Activated CD4-positive, alpha-beta T cell treated with anti-CD3 and anti-CD28 coated beads for 36 hours (primary cell): ENCODE measurements around the gene PTGER3. TPM values are rescaled to one million over a fixed set of nuclear protein-coding genes. Genes with fewer than 3 reads are reported as not detected.

Source experiments
- ATAC-seq: fragments of 200-7000 bp; cut with Tn5 transposase; one replicate; pipeline ENCODE4 v1.10.0; 2021; ENCODE audit warnings: mild to moderate bottlenecking, moderate library complexity
- CTCF ChIA-PET: fragments of 350-600 bp; sonication (Branson Sonifier 250); formaldehyde crosslinking; loops from one replicate; lab custom pipeline; 2021; ENCODE audit warnings: antibody characterized with exemption; lab: Charles Lee
- POLR2A ChIA-PET: fragments of 350-600 bp; sonication (Branson Sonifier 250); formaldehyde crosslinking; loops from one replicate; lab custom pipeline; 2021; ENCODE audit warnings: antibody characterized with exemption, inconsistent platforms; lab: Charles Lee
- DNase-seq: peaks from one replicate; pipeline ENCODE4 v3.0.0-alpha.2; 2020
- H3K27ac Mint-ChIP-seq: one replicate; pipeline ENCODE4 v1.8.0; 2021; ENCODE audit warnings: mixed read lengths
- H3K27me3 Mint-ChIP-seq: one replicate; pipeline ENCODE4 v1.8.0; 2021; ENCODE audit warnings: mixed read lengths
- H3K36me3 Mint-ChIP-seq: one replicate; pipeline ENCODE4 v1.8.0; 2021; ENCODE audit warnings: low read depth, mixed read lengths
- H3K4me1 Mint-ChIP-seq: one replicate; pipeline ENCODE4 v1.8.0; 2021; ENCODE audit warnings: mixed read lengths
- H3K4me3 Mint-ChIP-seq: one replicate; pipeline ENCODE4 v1.8.0; 2021; ENCODE audit warnings: mild to moderate bottlenecking, moderate library complexity, mixed read lengths
- H3K9me3 Mint-ChIP-seq: one replicate; pipeline ENCODE4 v1.8.0; 2021; ENCODE audit warnings: low read depth, mixed read lengths
- intact Hi-C, 2 experiments: fragments of 100-400 bp; cut with DNase I in 1 of 2; cut with micrococcal nuclease in 1 of 2; formaldehyde crosslinking; loops; one replicate each; pipeline versions ENCODE4 v1.14.2 to v1.15.1; 2022 to 2024; cut with DNase I, micrococcal nuclease
- total RNA-seq, 2 experiments: library from RNA; stranded (reverse); gene quantifications; one replicate each; pipeline ENCODE4 v1.2.3, GENCODE V29; 2021

PTGER3 gene
- total RNA-seq, 2 experiments from 2014 or later = not detected

- Mint-ChIP-seq H3K4me3 (no peak overlapping the region), H3K27ac (no peak overlapping the region), H3K36me3 (no peaks in the 10 kb centered on the region), H3K9me3 (no peaks in the 10 kb centered on the region), H3K27me3 (peaks cover 15% of the 10 kb centered on the region), H3K4me1 (no peaks in the 10 kb centered on the region)
- ChIA-PET CTCF (interaction anchor here (0.6 to 2.0 kb wide), 4 partner anchors 10 to 22 kb away, joined by 3 to 7 read pairs (median 4); no protein-coding TSS in a partner anchor), POLR2A (no interaction called here)
- intact Hi-C loops = no loop called here
- DNase-seq = no peak
- ATAC-seq = no peak
Observed at GRCh38 chr1:70978623-70979022, 69.0 kb downstream of the PTGER3 start.

- ATAC-seq = no peak
- Mint-ChIP-seq H3K36me3 (no peaks in the 10 kb centered on the region), H3K27me3 (peaks cover 11% of the 10 kb centered on the region), H3K4me1 (no peaks in the 10 kb centered on the region), H3K4me3 (no peak overlapping the region), H3K9me3 (no peaks in the 10 kb centered on the region), H3K27ac (no peak overlapping the region)
- no peak for DNase-seq
- ChIA-PET POLR2A (no interaction called here), CTCF (interaction anchor here (1.4 to 2.0 kb wide), 3 partner anchors 8 to 11 kb away, joined by 4 to 5 read pairs (median 5); no protein-coding TSS in a partner anchor)
- intact Hi-C loops = no loop called here
Observed at GRCh38 chr1:70977575-70977974, 70.0 kb downstream of the PTGER3 start.

GRCh38 chr1:70977041-70977440, 70.6 kb downstream of the PTGER3 start:
- intact Hi-C loops = no loop called here
- POLR2A ChIA-PET = no interaction called here
- ATAC-seq = no peak

GRCh38 chr1:70973754-70974153, 73.9 kb downstream of the PTGER3 start:
- intact Hi-C loops = no loop called here
- no peak for DNase-seq
- H3K27me3 Mint-ChIP-seq = peaks cover 4% of the 10 kb centered on the region
- ChIA-PET CTCF (no interaction called here), POLR2A (no interaction called here)
- no peaks in the 10 kb centered on the region for H3K4me1 Mint-ChIP-seq
- no peak for ATAC-seq
- H3K36me3 Mint-ChIP-seq = no peaks in the 10 kb centered on the region
- H3K27ac Mint-ChIP-seq = no peak overlapping the region
- no peaks in the 10 kb centered on the region for H3K9me3 Mint-ChIP-seq
- no peak overlapping the region for H3K4me3 Mint-ChIP-seq

More at GRCh38 chr1:70977041-70977440, 70.6 kb downstream of the PTGER3 start:
- CTCF ChIA-PET = interaction anchor here (0.6 to 2.0 kb wide), 4 partner anchors 8 to 15 kb away, joined by 4 to 5 read pairs (median 4); no protein-coding TSS in a partner anchor
- Mint-ChIP-seq H3K36me3 (no peaks in the 10 kb centered on the region), H3K27me3 (peaks cover 9% of the 10 kb centered on the region), H3K9me3 (no peaks in the 10 kb centered on the region), H3K4me3 (no peak overlapping the region), H3K4me1 (no peaks in the 10 kb centered on the region), H3K27ac (no peak overlapping the region)
- no peak for DNase-seq

- ATAC-seq (no peak), DNase-seq (no peak)
- H3K4me1 Mint-ChIP-seq = no peaks in the 10 kb centered on the region
- CTCF ChIA-PET = no interaction called here
- peaks cover 3% of the 10 kb centered on the region for H3K9me3 Mint-ChIP-seq
- no peak overlapping the region for H3K4me3 Mint-ChIP-seq
- H3K36me3 Mint-ChIP-seq = no peaks in the 10 kb centered on the region
- no peak overlapping the region for H3K27ac Mint-ChIP-seq
- POLR2A ChIA-PET = no interaction called here
- intact Hi-C loops = no loop called here
- peaks cover 10% of the 10 kb centered on the region for H3K27me3 Mint-ChIP-seq
Observed at GRCh38 chr1:70970407-70970806, 77.2 kb downstream of the PTGER3 start.

- H3K27ac Mint-ChIP-seq = no peak overlapping the region
Observed at GRCh38 chr1:70966018-70966638, 81.5 kb downstream of the PTGER3 start.

GRCh38 chr1:70963374-70963773, 84.2 kb downstream of the PTGER3 start:
- Mint-ChIP-seq H3K4me3 (no peak overlapping the region), H3K9me3 (peaks cover 3% of the 10 kb centered on the region), H3K27me3 (peaks cover 15% of the 10 kb centered on the region), H3K4me1 (no peaks in the 10 kb centered on the region), H3K27ac (no peak overlapping the region), H3K36me3 (no peaks in the 10 kb centered on the region)
- CTCF ChIA-PET = no interaction called here
- no peak for ATAC-seq
- no peak for DNase-seq
- POLR2A ChIA-PET = no interaction called here
- intact Hi-C loops = no loop called here

More at GRCh38 chr1:70966018-70966638, 81.5 kb downstream of the PTGER3 start:
- Mint-ChIP-seq H3K9me3 (peaks cover 3% of the 10 kb centered on the region), H3K36me3 (no peaks in the 10 kb centered on the region), H3K4me1 (no peaks in the 10 kb centered on the region), H3K4me3 (no peak overlapping the region), H3K27me3 (peaks cover 17% of the 10 kb centered on the region)
- ATAC-seq (no peak), DNase-seq (no peak)
- intact Hi-C loops = no loop called here
- CTCF ChIA-PET = interaction anchor here (1.3 kb wide), 2 partner anchors 17 to 27 kb away, joined by 3 read pairs; no protein-coding TSS in a partner anchor
- POLR2A ChIA-PET = no interaction called here

- peaks cover 10% of the 10 kb centered on the region for H3K27me3 Mint-ChIP-seq
- H3K27ac Mint-ChIP-seq = no peak overlapping the region
- ATAC-seq = no peak
- POLR2A ChIA-PET = no interaction called here
- no peak overlapping the region for H3K4me3 Mint-ChIP-seq
- H3K9me3 Mint-ChIP-seq = peaks cover 3% of the 10 kb centered on the region
- CTCF ChIA-PET = no interaction called here
- no peaks in the 10 kb centered on the region for H3K4me1 Mint-ChIP-seq
- DNase-seq = no peak
- no peaks in the 10 kb centered on the region for H3K36me3 Mint-ChIP-seq
- intact Hi-C loops = no loop called here
Observed at GRCh38 chr1:70961374-70961975, 86.1 kb downstream of the PTGER3 start.

- intact Hi-C loops = no loop called here
- H3K27ac Mint-ChIP-seq = no peak overlapping the region
- H3K9me3 Mint-ChIP-seq = no peaks in the 10 kb centered on the region
- no peak overlapping the region for H3K4me3 Mint-ChIP-seq
- no peaks in the 10 kb centered on the region for H3K36me3 Mint-ChIP-seq
- ChIA-PET POLR2A (interaction anchor here (0.5 kb wide), 1 partner anchor 334 kb away, joined by 3 read pairs; no protein-coding TSS in a partner anchor), CTCF (interaction anchor here (0.7 kb wide), 1 partner anchor 36 kb away, joined by 3 read pairs; no protein-coding TSS in a partner anchor)
- DNase-seq (no peak), ATAC-seq (no peak)
- peaks cover 5% of the 10 kb centered on the region for H3K27me3 Mint-ChIP-seq
- no peaks in the 10 kb centered on the region for H3K4me1 Mint-ChIP-seq
Observed at GRCh38 chr1:70948396-70949017, 99.1 kb downstream of the PTGER3 start.

- Mint-ChIP-seq H3K4me3 (no peak overlapping the region), H3K36me3 (no peaks in the 10 kb centered on the region), H3K27me3 (peaks cover 1% of the 10 kb centered on the region), H3K27ac (no peak overlapping the region), H3K4me1 (no peaks in the 10 kb centered on the region), H3K9me3 (no peaks in the 10 kb centered on the region)
- ATAC-seq (no peak), DNase-seq (no peak)
- ChIA-PET CTCF (no interaction called here), POLR2A (no interaction called here)
- intact Hi-C loops = no loop called here
Observed at GRCh38 chr1:70947835-70948234, 99.8 kb downstream of the PTGER3 start.

- no peaks in the 10 kb centered on the region for H3K4me1 Mint-ChIP-seq
- H3K36me3 Mint-ChIP-seq = no peaks in the 10 kb centered on the region
- no peak overlapping the region for H3K4me3 Mint-ChIP-seq
- ChIA-PET POLR2A (no interaction called here), CTCF (interaction anchor here (0.6 kb wide), 1 partner anchor 230 kb away, joined by 3 read pairs; no protein-coding TSS in a partner anchor)
- ATAC-seq = no peak
- no peak overlapping the region for H3K27ac Mint-ChIP-seq
- intact Hi-C loops = no loop called here
- no peak for DNase-seq
- no peaks in the 10 kb centered on the region for H3K27me3 Mint-ChIP-seq
- H3K9me3 Mint-ChIP-seq = peaks cover 1% of the 10 kb centered on the region
Observed at GRCh38 chr1:70945676-70946075, 101.9 kb downstream of the PTGER3 start.
